HCT116 (cell line): ENCODE measurements around the gene SPIRE2. TPM values are rescaled to one million over a fixed set of nuclear protein-coding genes. Genes with fewer than 3 reads are reported as not detected.
"Not testable (repeated sequence)": the region's sequence is repeated elsewhere in the genome, so short reads cannot be mapped to it uniquely, and the experiment has no call there.

ENCODE experiments used
- ATAC-seq: fragments of 200-7000 bp; cut with Tn5 transposase; 2 replicates; pipeline ENCODE4 v1.9.1; 2020; ENCODE audit warnings: mild to moderate bottlenecking, moderate library complexity
- BruUV-seq: library from RNA; stranded (reverse); fragments of 400-500 nt; replicated peaks from 2 replicates; lab custom pipeline; 2021; lab: Mats Ljungman, UMichigan
- CTCF ChIA-PET: fragments of 300-600 bp; sonication (Branson Sonifier 250); formaldehyde crosslinking; loops from one replicate; lab custom pipeline; 2021; ENCODE audit warnings: antibody characterized with exemption; lab: Charles Lee
- POLR2A ChIA-PET: fragments of 300-600, 350-600 bp; sonication (Branson Sonifier 250); formaldehyde crosslinking; loops from one replicate; lab custom pipeline; 2021; ENCODE audit warnings: antibody characterized with exemption; lab: Charles Lee
- RAD21 ChIA-PET, 2 experiments: fragments of 300-600 bp; sonication (Branson Sonifier 250); formaldehyde crosslinking; loops; one replicate each; lab custom pipeline; 2023; ENCODE audit warnings: low total read pairs in 2 of 2; ENCODE audit not compliant: uncharacterized antibody in 2 of 2, unreplicated experiment in 2 of 2, low non-redundant PET in 1 of 2; lab: Charles Lee
- DNase-seq: peaks from one replicate; pipeline ENCODE4 v3.0.0-alpha.2; 2010; ENCODE audit warnings: low read depth, low spot score
- H2AFZ ChIP-seq: fragments of 200-600 bp; shearing (Covaris generic), sonication (generic); 2 replicates; pipeline ENCODE4 v1.6.1; 2017; ENCODE audit warnings: low read depth, mixed run types, mixed read lengths, antibody characterized with exemption, low read length; ENCODE audit not compliant: poor library complexity, severe bottlenecking
- H3K27ac ChIP-seq: 2 replicates; pipeline ENCODE4 v1.5.1; 2012; ENCODE audit warnings: low read depth, low read length
- H3K27me3 ChIP-seq: fragments of 200-600 bp; sonication (generic); 2 replicates; pipeline ENCODE4 v1.6.1; 2016; ENCODE audit warnings: mixed run types, low read length, mixed read lengths; ENCODE audit not compliant: insufficient read depth
- H3K36me3 ChIP-seq, 2 experiments: fragments of 200-500 bp in 1 of 2; fragments of 200-600 bp in 1 of 2; sonication (Bioruptor generic) in 1 of 2; sonication (generic) in 1 of 2; 2 replicates each; pipeline versions ENCODE4 v1.5.1 to v1.6.1; 2014 to 2016; ENCODE audit warnings: low read length in 2 of 2, inconsistent platforms in 1 of 2, mixed read lengths in 1 of 2, mixed run types in 1 of 2; ENCODE audit not compliant: insufficient read depth in 2 of 2, control insufficient read depth in 1 of 2
- H3K4me1 ChIP-seq, 2 experiments: fragments of 200-600 bp in 1 of 2; sonication (generic) in 1 of 2; 2 replicates each; pipeline versions ENCODE4 v1.5.1 to v1.6.1; 2012 to 2017; ENCODE audit warnings: low read length in 2 of 2, inconsistent platforms in 1 of 2, mild to moderate bottlenecking in 1 of 2, mixed read lengths in 1 of 2, mixed run types in 1 of 2, moderate library complexity in 1 of 2; ENCODE audit not compliant: insufficient read depth in 2 of 2, control insufficient read depth in 1 of 2
- H3K4me2 ChIP-seq: fragments of 200-600 bp; sonication (generic); 2 replicates; pipeline ENCODE4 v1.6.1; 2017; ENCODE audit warnings: mixed run types, low read length, mixed read lengths
- H3K4me3 ChIP-seq, 2 experiments: fragments of 200-600 bp in 1 of 2; sonication (generic) in 1 of 2; replicated peaks in 1 of 2; 2 replicates each; pipeline ENCODE4 v1.5.1; 2011 to 2016; ENCODE audit warnings: low read length in 2 of 2, control low read depth in 1 of 2, low read depth in 1 of 2, mild to moderate bottlenecking in 1 of 2, mixed read lengths in 1 of 2, mixed run types in 1 of 2
- H3K79me2 ChIP-seq: fragments of 200-600 bp; sonication (generic); 2 replicates; pipeline ENCODE4 v1.6.1; 2017; ENCODE audit warnings: mild to moderate bottlenecking, mixed run types, low read length, moderate library complexity, mixed read lengths; ENCODE audit not compliant: insufficient read depth
- H3K9ac ChIP-seq: fragments of 200-600 bp; sonication (generic); 2 replicates; pipeline ENCODE4 v1.6.1; 2016; ENCODE audit warnings: low read length, mixed read lengths
- H3K9me2 ChIP-seq: fragments of 200-600 bp; sonication (generic), shearing (Covaris generic); 2 replicates; pipeline ENCODE4 v1.6.1; 2017; ENCODE audit warnings: mixed run types, mild to moderate bottlenecking, moderate library complexity; ENCODE audit not compliant: insufficient read depth
- H3K9me3 ChIP-seq, 2 experiments: fragments of 200-500 bp in 1 of 2; fragments of 200-600 bp in 1 of 2; sonication (Bioruptor generic) in 1 of 2; sonication (generic) in 1 of 2; 2 replicates each; pipeline ENCODE4 v1.6.1; 2014 to 2017; ENCODE audit warnings: low read length in 2 of 2, mixed read lengths in 2 of 2, inconsistent platforms in 1 of 2, low read depth in 1 of 2, mild to moderate bottlenecking in 1 of 2, mixed run types in 1 of 2, moderate library complexity in 1 of 2; ENCODE audit not compliant: control insufficient read depth in 1 of 2, insufficient read depth in 1 of 2
- H4K20me1 ChIP-seq: fragments of 200-600 bp; sonication (generic), shearing (Covaris generic); 2 replicates; pipeline ENCODE4 v1.6.1; 2017; ENCODE audit warnings: mixed run types, mild to moderate bottlenecking, moderate library complexity; ENCODE audit not compliant: insufficient read depth
- CEBPB ChIP-seq: IDR thresholded peaks from 2 replicates; pipeline ENCODE4 v1.6.1; 2012; ENCODE audit warnings: low read depth
- EGR1 ChIP-seq: IDR thresholded peaks from 2 replicates; pipeline ENCODE4 v1.6.1; 2012; ENCODE audit warnings: low read depth
- EZH2 ChIP-seq: fragments of 200-600 bp; sonication (generic); IDR thresholded peaks from 2 replicates; pipeline ENCODE4 v1.6.1; 2017; ENCODE audit warnings: antibody characterized with exemption, mixed run types
- FOSL1 ChIP-seq: IDR thresholded peaks from 2 replicates; pipeline ENCODE4 v1.6.1; 2012; ENCODE audit warnings: low read depth
- POLR2A ChIP-seq: IDR thresholded peaks from 2 replicates; pipeline ENCODE4 v1.7.0; 2011; ENCODE audit warnings: borderline replicate concordance; ENCODE audit not compliant: insufficient read depth, insufficient read length; ENCODE audit errors: extremely low read depth
- RAD21 ChIP-seq: IDR thresholded peaks from 2 replicates; pipeline ENCODE4 v1.6.1; 2012; ENCODE audit warnings: low read depth, mild to moderate bottlenecking
- SIN3A ChIP-seq: IDR thresholded peaks from 2 replicates; pipeline ENCODE4 v1.6.1; 2012; ENCODE audit warnings: low read depth
- SP1 ChIP-seq: IDR thresholded peaks from 2 replicates; pipeline ENCODE4 v1.6.1; 2012; ENCODE audit warnings: low read depth
- SRF ChIP-seq: IDR thresholded peaks from 2 replicates; pipeline ENCODE4 v1.6.1; 2012; ENCODE audit warnings: low read depth
- TCF7L2 ChIP-seq: IDR thresholded peaks from 2 replicates; pipeline ENCODE4 v1.7.0; 2011; ENCODE audit warnings: borderline replicate concordance, inconsistent platforms; ENCODE audit not compliant: insufficient read depth, insufficient read length; ENCODE audit errors: extremely low read depth
- YY1 ChIP-seq: IDR thresholded peaks from 2 replicates; pipeline ENCODE4 v1.6.1; 2011; ENCODE audit warnings: low read length, low read depth, moderate library complexity, mild to moderate bottlenecking; ENCODE audit not compliant: insufficient replicate concordance; ENCODE audit errors: extremely low read depth
- ZNF274 ChIP-seq: fragments of 200-500 bp; sonication (Bioruptor generic); IDR thresholded peaks from 2 replicates; pipeline ENCODE4 v1.6.1; 2014; ENCODE audit warnings: mild to moderate bottlenecking, low read depth, low read length, inconsistent platforms
- intact Hi-C: fragments of 100-400 bp; cut with micrococcal nuclease; formaldehyde crosslinking; loops from 2 replicates; pipeline ENCODE4 v1.10.0; 2022
- total RNA-seq: library from RNA; stranded (reverse); gene quantifications from one replicate; pipeline ENCODE4 v1.2.1, GENCODE V29; 2021; ENCODE audit not compliant: unreplicated experiment
- TF ChIP-seq, protein P1 (sequence below): IDR thresholded peaks from 2 replicates; pipeline ENCODE4 v1.6.1; 2012
- TF ChIP-seq, protein P2 (sequence below): IDR thresholded peaks from 2 replicates; pipeline ENCODE4 v1.6.1; 2012

SPIRE2 gene
- total RNA-seq, 1 experiment from 2014 or later = 21.2 TPM

DNA sequence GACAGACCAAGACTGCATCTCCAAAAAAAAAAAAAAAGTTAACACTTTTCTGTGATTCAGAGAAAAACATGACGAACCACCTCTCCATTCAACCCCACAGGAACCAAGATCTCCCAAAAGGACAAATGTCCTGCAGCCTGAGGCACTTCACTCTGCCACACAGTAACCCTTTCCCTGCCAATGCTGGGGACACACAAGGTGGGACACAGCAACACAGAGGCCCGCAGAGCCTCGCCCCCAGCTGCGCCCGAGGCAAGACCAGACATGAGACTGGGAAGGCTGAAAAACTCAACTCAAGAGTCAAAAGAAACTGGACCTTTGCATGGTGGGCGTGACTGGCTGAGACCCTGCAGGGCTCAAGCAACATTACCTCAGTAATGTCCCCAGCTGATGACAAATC, 45.8 kb upstream of the SPIRE2 start:
- 0 out of 2 replicates have a peak, but pooled peaks cover 5% of the 10 kb centered on the region for H4K20me1 ChIP-seq
- no peak for ATAC-seq
- ChIA-PET CTCF (no interaction called here), RAD21 (no interaction called here), POLR2A (no interaction called here)
- no peak overlapping the region for H2AFZ ChIP-seq
- peaks cover 55 to 71% of the 10 kb centered on the region in 2 experiments for H3K36me3 ChIP-seq
- TF ChIP-seq SIN3A (no peak), EZH2 (no peak), SRF (no peak), YY1 (no peak), FOSL1 (no peak), ZNF274 (no peak), POLR2A (no peak), EGR1 (no peak), RAD21 (no peak), SP1 (no peak), TCF7L2 (no peak), CEBPB (no peak)
- TF ChIP-seq, protein P1, sequence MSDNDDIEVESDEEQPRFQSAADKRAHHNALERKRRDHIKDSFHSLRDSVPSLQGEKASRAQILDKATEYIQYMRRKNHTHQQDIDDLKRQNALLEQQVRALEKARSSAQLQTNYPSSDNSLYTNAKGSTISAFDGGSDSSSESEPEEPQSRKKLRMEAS = no peak
- TF ChIP-seq, protein P2, sequence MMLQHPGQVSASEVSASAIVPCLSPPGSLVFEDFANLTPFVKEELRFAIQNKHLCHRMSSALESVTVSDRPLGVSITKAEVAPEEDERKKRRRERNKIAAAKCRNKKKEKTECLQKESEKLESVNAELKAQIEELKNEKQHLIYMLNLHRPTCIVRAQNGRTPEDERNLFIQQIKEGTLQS = no peak
- TF ChIP-seq, all 23 proteins: peak for 0
- Histone ChIP-seq H3K79me2 (peaks cover 32% of the 10 kb centered on the region), H3K4me2 (no peak overlapping the region), H3K27ac (no peak overlapping the region), H3K9ac (no peak overlapping the region), H3K4me3 (no peak overlapping the region), H3K9me3 (no peaks in the 10 kb centered on the region), H3K9me2 (no peaks in the 10 kb centered on the region), H3K27me3 (no peaks in the 10 kb centered on the region), H3K4me1 (no peaks in the 10 kb centered on the region)
- intact Hi-C loops = no loop called here
- no TSS peak for BruUV-seq
- no peak for DNase-seq

DNA sequence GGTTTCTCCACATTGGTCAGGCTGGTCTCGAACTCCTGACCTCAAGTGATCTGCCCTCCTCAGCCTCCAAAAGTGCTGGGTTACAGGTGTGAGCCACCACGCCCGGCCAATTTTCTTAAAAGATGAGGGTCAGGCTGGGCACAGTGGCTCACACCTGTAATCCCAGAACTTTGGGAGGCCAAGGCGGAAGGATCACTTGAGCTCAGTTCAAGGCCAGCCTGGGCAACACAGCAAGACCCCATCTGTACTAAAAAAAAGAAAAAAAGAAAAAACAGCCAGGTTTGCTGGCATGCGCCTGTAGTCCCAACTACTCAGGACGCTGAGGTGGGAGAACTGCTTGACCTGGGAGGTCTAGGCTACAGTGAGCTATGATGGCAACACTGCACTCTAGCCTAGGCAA, 44.3 kb upstream of the SPIRE2 start:
- H3K27ac ChIP-seq, H3K4me1 ChIP-seq, H3K9me2 ChIP-seq, H2AFZ ChIP-seq, RAD21 ChIA-PET, H3K4me2 ChIP-seq, ATAC-seq, POLR2A ChIA-PET, H3K9ac ChIP-seq, H3K27me3 ChIP-seq, DNase-seq, intact Hi-C loops, BruUV-seq, H3K4me3 ChIP-seq, H3K9me3 ChIP-seq, H4K20me1 ChIP-seq: not testable (repeated sequence)
- Histone ChIP-seq H3K79me2 (peaks cover 46% of the 10 kb centered on the region), H3K36me3 (peaks cover 59 to 73% of the 10 kb centered on the region in 2 experiments)
- CTCF ChIA-PET = interaction anchor here (0.7 kb wide), 1 partner anchor 10 kb away, joined by 4 read pairs; no protein-coding TSS in a partner anchor
